Hippocampal formation (tissue), 2 donors: ENCODE measurements around the gene ATXN7L3B.
"Not testable (repeated sequence)": the region's sequence is repeated elsewhere in the genome, so short reads cannot be mapped to it uniquely, and the experiment has no call there.

Experiments used
- DNase-seq, 2 donors: peaks; one replicate each; lab custom pipeline; 2025; lab: John Stamatoyannopoulos, UW

The ATXN7L3B gene, protein sequence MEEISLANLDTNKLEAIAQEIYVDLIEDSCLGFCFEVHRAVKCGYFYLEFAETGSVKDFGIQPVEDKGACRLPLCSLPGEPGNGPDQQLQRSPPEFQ

GRCh38 chr12:74537707-74538385, at the start of gene ATXN7L3B:
Gene ATXN7L3B, plus strand, starts transcription at chr12:74537835. Its CDS starts 278 bp downstream, at chr12:74538113.
- peak; percentile 90 to 91 for DNase-seq

- DNase-seq = no peak
Observed at GRCh38 chr12:74488134-74488533, 49.5 kb upstream of the ATXN7L3B start.

DNA sequence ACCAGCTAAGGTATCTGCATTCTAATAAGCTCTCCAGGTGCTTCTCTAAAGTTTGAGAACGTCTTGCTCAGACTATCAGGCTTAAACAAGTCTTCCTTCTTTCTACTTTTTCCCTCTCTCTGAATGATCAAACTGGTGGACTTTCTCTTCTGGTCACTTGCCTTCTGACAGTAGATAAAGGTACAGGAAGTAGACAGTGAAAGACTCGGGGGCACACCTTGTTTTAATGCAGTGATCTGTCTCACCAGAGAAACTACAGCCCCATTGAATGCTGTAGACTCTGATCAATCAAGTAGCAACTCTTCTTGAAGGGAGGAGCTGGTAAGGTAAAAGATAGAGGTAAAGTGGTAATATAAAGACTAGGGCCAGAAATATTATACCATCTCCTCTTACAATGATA, 48.1 kb upstream of the ATXN7L3B start:
- DNase-seq = no peak

DNA sequence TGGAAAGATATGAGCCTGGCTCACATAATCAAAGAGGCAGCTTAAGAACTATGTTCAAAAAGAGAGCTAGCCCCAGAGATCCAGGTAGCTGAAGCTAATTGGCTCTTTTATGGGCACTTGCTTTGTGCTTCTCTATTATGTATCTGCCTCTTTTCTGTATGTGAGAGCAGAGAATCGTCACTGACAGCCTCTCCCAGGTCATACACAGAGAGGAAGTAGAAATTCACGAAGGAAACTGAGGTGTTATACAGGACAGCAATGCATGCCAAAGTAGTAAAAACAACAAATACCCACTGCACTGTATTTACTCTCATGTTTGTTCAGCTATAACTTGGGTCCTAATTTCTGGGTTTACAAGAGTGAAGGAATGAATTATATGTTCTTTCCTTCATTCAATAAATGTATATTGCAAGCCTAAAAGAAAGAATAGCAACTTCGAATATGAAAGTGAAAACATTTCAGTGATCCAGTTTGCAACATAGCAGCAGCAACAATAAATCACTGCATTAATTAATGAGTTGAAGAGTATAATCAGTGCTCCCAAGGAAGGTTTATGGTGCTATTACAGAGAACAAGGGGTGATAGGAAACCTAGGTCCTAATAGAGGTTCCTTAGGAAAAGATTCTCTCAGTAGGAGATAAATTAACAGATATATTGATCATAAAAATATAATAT, 47.1 kb upstream of the ATXN7L3B start:
- DNase-seq = no peak

DNA sequence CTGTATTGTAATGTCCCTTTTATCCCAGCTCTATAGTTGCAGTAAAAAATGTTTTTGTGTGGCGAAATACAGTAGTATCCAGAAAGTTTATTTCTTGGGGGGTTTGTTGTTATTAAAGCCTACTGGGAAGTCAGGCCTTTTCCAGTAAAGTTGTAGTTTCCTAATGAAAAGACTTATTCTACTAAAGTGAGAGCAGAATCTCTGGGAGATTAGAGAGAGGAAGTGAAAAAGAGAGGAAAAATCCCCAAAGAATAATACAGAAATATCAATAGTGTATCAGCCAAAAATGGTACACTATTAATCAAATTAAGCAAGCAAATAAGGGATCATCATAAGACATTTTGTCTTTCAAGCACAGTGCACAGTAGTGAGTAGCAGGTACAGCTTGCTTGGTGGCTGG, 46.3 kb upstream of the ATXN7L3B start:
- DNase-seq = no peak

- DNase-seq = no peak
Observed at GRCh38 chr12:74499192-74499591, 38.4 kb upstream of the ATXN7L3B start.

GRCh38 chr12:74508873-74509657, 28.6 kb upstream of the ATXN7L3B start:
- DNase-seq = not testable (repeated sequence)

DNA sequence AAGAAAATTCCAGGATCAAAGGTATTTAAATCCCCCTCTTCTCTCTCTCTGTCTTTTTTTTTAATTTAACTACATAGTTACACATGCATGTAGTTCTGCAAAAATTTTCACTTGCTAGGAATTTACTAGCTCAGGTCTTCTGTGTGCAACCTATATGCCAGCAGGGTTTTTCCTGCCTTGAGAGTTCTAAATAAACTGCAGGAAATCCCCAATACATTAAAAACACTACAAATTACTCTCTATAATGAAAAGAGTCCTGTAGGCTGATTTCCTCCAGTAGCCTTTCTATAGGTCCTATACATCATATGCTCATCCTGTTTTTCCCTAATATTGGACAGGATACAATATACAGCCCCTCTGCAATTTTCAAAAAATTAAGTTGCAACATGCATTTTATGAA, 27.7 kb upstream of the ATXN7L3B start:
- DNase-seq = no peak

GRCh38 chr12:74514098-74514872, 23.4 kb upstream of the ATXN7L3B start:
- no peak for DNase-seq

DNA sequence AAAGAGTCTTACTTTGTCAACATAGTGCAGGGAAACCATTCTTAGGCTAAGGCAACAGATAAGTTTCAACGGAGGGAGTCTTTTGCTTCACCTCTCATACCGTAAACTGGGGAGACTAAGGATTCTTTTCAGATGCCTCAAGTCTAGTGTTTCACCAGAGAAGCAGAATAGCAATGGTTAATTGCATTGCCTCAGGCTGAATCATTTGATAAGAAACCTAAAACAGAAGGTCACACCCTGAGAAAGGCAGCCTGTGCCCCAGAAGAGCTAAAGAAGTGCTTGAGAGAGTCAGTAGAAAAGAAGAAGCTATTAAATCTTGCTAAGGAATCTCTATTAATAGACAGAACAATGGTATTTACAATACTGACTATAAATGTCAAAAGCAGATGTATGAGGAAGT, 21.8 kb upstream of the ATXN7L3B start:
- DNase-seq = no peak

GRCh38 chr12:74526535-74526934, 11.1 kb upstream of the ATXN7L3B start:
- DNase-seq = no peak

- DNase-seq = no peak
Observed at GRCh38 chr12:74527491-74527890, 10.1 kb upstream of the ATXN7L3B start.

- DNase-seq = no peak
Observed at GRCh38 chr12:74530676-74531075, 7.0 kb upstream of the ATXN7L3B start.

- no peak for DNase-seq
Observed at GRCh38 chr12:74535536-74535935, 2.1 kb upstream of the ATXN7L3B start.

DNA sequence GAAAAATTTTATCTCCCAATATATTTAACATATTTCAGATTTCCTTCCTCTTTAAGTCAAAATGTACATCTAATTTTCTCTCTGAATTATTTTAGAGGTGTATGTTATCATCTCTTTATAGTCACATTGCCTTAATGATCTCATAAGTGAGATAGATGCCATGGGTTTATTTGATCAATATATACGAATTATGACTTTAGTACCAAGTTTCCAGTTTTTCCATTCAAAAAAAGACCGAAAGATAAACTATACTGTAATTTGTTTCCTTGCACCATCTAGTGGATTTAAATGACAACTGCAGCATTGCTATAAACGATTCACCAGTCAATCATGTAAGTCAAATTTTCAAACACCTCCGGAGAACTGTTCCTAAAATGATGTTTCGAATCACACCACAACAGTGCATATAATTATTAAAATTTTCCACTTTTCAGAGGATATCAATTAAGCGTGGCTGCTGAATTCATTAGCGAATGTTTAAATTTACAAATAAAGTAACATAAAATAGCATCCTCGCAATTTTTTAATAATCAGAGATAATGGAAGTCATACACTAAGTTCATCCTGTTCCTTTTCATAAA, 419 bp upstream of the ATXN7L3B start:
- DNase-seq = peak in 1 of 2 donors; percentile 87

DNA sequence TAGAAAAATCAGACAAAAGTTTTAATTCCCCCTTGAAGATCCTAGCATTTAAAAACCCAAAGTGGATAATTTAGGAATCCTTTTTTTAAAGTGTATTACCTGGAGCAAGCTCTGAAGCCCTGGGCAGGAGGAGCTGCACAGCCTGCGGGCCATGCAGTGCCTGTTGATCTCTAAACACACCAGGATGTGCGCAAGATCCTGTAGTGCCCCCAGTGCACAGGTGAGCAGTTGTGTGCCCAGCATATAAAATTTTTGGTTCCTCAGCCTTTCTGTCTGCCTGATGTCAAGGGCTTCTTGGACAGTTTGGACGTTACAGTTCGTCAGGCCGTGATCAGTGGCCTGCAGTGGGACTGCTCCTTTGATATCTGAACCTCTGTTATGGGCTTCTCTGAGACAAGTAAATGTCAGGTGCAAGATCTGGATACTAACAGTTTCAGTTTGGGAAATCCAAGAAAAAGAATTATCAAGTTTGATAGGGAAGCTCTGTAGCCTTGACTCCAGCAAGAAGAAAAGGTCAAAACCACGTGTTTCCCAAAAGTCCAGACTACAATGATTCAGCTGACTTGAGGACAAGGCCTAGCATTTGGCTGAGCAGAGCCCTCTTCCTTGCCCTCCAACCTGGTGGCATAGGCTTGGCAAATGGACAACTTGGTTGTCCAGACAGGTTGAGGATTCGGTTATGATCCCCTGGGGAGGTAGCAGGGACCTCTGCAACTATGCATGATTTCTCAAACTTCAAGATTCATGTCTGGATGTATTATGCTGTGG, 1.0 kb downstream of the ATXN7L3B start:
- no peak for DNase-seq

DNA sequence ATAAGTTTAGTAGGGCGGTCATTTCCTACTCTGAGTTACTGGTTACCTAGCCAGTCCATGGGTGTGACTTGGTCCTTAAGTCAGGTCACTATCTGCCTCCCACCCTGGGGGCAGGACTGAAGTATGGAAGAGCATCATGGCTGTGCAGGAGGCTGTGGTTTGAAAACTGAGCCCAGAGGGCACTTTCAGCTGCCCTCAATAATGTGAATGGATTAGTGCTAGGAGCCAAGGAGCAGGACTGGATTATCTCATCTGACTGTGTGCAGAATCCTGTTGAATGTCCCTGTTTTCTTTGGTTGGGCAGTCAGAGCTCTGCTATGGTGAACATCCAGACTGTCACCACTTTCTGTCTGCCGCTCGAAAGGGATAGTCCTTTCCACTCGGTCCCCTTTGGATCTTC, 1.6 kb downstream of the ATXN7L3B start:
- no peak for DNase-seq

DNA sequence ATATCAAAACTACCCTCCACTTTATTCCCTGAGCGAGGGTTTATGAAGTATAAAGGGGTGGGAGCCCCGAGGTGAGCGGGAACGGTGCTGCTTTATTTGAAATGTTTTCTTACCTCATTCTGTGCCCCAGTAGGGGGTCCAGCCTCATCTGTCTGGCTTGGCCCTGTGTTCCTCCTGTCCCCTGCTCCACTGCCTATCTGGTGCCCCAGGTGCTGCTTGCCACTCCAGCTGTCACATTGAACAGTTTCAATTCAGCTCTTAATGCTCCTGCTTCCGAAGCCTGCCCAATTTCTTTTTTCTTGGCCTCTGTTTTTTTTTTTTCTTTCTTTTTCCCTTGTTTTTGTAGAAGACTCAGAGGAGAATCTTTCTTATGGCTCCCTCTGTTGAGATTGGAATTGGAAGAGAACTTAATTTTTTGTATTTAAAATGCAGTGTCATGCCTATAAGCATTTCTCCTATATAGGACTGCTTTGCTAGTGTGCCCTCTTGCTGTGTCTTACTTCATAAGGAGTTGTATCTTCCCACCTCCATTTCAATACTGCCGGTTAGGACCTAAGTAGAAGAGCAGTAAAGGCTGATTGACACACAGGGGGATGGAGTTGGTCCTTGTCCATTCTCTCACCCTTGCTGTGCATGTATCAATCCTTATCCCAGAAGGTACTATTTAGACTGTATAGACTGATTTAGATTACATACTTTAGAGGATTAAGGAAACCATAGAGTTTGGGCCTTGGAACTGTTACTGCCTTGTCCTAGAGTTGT, 2.3 kb downstream of the ATXN7L3B start:
- DNase-seq = no peak

DNA sequence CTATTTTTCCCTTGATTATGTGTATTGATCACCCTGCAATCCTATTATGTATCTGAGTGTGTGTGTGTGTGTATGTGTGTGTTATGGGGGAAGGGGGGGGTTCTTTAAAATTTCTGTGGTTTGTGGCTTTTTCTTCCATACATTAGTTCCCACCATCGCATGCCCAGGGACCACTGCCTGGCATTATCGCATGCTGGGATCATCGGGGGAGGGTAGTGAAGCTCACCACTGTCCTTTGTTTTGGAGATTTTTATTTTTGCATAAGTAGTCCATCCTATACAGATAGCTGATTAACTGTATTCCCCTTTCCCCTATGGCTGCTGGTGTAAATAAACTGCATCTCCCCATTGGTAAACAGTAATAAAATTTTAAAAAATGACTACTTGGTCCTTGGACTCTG, 3.4 kb downstream of the ATXN7L3B start:
- no peak for DNase-seq

DNA sequence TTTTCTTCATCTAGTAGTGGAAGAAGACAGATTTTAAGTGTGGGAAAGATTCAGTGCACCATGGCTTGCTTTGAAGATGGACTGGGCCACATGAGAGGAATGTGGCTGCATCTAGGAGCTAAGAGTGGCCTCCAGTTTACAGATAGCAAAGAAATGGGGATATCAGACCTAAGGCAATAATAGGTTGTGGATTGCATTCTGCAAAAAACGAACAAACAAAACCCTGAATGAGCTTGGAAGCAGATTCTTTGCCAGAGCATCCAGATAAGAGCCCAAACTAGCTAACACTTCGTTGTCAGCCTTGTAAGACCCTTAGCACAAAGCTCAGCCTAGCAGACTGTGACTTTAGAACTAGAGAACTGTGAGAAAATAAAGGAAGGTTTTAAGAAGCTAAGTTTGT, 9.6 kb downstream of the ATXN7L3B start:
- no peak for DNase-seq
